ENCODE measurements around the gene MYRIP.

DNA sequence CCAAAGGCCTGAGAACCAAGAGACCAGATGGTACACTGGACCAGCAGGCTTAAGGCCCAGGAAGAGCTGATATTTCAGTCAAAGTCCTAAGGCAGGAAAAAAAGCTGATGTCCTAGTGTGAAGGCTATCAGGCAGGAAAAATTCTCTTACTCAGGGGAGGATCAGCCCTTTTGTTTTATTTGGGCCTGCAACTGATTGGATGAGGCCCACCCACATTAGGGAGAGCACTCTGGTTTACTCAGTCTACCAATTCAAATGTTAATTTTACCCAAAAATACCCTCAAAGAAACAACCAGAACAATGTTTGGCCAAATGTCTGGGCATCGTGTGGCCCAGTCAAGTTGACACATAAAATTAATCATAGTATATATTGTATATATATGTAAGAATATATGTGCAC is 24.5 kb upstream of the MYRIP start:
- TF ChIP-seq, protein P1, sequence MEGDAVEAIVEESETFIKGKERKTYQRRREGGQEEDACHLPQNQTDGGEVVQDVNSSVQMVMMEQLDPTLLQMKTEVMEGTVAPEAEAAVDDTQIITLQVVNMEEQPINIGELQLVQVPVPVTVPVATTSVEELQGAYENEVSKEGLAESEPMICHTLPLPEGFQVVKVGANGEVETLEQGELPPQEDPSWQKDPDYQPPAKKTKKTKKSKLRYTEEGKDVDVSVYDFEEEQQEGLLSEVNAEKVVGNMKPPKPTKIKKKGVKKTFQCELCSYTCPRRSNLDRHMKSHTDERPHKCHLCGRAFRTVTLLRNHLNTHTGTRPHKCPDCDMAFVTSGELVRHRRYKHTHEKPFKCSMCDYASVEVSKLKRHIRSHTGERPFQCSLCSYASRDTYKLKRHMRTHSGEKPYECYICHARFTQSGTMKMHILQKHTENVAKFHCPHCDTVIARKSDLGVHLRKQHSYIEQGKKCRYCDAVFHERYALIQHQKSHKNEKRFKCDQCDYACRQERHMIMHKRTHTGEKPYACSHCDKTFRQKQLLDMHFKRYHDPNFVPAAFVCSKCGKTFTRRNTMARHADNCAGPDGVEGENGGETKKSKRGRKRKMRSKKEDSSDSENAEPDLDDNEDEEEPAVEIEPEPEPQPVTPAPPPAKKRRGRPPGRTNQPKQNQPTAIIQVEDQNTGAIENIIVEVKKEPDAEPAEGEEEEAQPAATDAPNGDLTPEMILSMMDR (IDR thresholded peaks at IDR 0.05; ENCODE audit: low read length): no peak
- no peak for TF ChIP-seq EZH2 (IDR thresholded peaks at IDR 0.05; ENCODE audit: borderline replicate concordance, low read length)

Data from OCI-LY1 (cell line).